ENCODE data around the gene SPRN.

DNA sequence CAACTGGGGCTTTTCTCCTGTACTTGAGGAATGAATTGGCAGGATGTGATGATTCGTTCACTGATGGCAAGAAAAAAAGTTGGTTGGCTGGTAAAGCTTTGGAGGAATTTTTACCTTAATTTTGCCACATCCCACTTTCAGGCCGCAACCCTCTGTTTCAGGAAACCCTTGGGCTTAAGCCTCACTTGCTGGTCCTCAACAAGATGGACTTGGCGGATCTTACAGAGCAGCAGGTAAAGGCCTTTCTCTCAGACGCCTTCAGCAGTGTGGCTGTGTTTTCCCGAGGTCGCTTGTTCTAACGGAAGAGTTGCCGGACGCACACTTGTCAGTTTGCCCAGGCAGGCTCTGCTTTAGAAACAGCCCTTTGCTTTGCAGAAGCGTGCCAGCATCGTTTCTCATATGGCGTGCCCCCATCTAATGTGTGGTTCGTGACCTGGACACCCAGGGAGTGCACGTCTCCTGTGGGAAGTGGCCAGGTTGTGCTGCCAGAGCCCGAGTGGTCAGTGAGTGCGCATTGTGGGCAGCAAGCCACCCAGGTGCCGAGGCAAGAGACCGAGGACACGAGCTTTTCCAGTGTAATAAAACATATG, 28.3 kb downstream of the SPRN start:
- TF ChIP-seq, protein P1, sequence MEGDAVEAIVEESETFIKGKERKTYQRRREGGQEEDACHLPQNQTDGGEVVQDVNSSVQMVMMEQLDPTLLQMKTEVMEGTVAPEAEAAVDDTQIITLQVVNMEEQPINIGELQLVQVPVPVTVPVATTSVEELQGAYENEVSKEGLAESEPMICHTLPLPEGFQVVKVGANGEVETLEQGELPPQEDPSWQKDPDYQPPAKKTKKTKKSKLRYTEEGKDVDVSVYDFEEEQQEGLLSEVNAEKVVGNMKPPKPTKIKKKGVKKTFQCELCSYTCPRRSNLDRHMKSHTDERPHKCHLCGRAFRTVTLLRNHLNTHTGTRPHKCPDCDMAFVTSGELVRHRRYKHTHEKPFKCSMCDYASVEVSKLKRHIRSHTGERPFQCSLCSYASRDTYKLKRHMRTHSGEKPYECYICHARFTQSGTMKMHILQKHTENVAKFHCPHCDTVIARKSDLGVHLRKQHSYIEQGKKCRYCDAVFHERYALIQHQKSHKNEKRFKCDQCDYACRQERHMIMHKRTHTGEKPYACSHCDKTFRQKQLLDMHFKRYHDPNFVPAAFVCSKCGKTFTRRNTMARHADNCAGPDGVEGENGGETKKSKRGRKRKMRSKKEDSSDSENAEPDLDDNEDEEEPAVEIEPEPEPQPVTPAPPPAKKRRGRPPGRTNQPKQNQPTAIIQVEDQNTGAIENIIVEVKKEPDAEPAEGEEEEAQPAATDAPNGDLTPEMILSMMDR (IDR thresholded peaks at IDR 0.05; ENCODE audit: insufficient read depth, low read length, poor library complexity, severe bottlenecking), result no peak
- no peak for TF ChIP-seq EZH2phosphoT487 (conservative IDR thresholded peaks at IDR 0.05; ENCODE audit: low read length)

Measured in SU-DHL-6 (cell line).